HepG2 (cell line): ENCODE measurements around the gene ZCCHC10. TPM values are rescaled to one million over a fixed set of nuclear protein-coding genes. Genes with fewer than 3 reads are reported as not detected.

Experiments used
- AGO1 ChIP-seq: fragments of 200-400 bp; formaldehyde crosslinking; IDR thresholded peaks from 2 replicates; pipeline ENCODE4 v1.6.1; 2017; ENCODE audit warnings: mild to moderate bottlenecking, low read depth, low read length, moderate library complexity; ENCODE audit not compliant: poor library complexity, severe bottlenecking
- ARNT2 ChIP-seq: sonication (generic); formaldehyde crosslinking; IDR thresholded peaks from 2 replicates; pipeline ENCODE4 v1.8.0; 2022; ENCODE audit warnings: mild to moderate bottlenecking, low read depth, missing genetic modification reagents, moderate library complexity
- BRF2 ChIP-seq: sonication (generic); formaldehyde crosslinking; IDR thresholded peaks from 2 replicates; pipeline ENCODE4 v1.8.1; 2022; ENCODE audit warnings: mild to moderate bottlenecking, missing genetic modification reagents
- CCAR2 ChIP-seq: fragments of 200-400 bp; formaldehyde crosslinking; optimal IDR thresholded peaks from 2 replicates; pipeline ENCODE3; 2018; ENCODE audit warnings: low read depth, mild to moderate bottlenecking, low read length, moderate library complexity
- ERF ChIP-seq: IDR thresholded peaks from 2 replicates; pipeline ENCODE4 v1.6.1; 2018; ENCODE audit warnings: missing biosample characterization, missing genetic modification reagents
- ETV6 ChIP-seq: sonication (generic); formaldehyde crosslinking; conservative IDR thresholded peaks from 2 replicates; pipeline ENCODE4 v1.4.0; 2020; ENCODE audit warnings: missing genetic modification reagents
- HNRNPUL1 ChIP-seq: fragments of 200-400 bp; formaldehyde crosslinking; IDR thresholded peaks from 2 replicates; pipeline ENCODE4 v1.6.1; 2017; ENCODE audit warnings: low read depth, mild to moderate bottlenecking, low read length, moderate library complexity
- HOXA7 ChIP-seq: sonication (generic); formaldehyde crosslinking; IDR thresholded peaks from 2 replicates; pipeline ENCODE4 v1.8.1; 2022; ENCODE audit warnings: mild to moderate bottlenecking, missing genetic modification reagents, moderate library complexity
- KDM2A ChIP-seq: sonication (generic); formaldehyde crosslinking; IDR thresholded peaks from 2 replicates; pipeline ENCODE4 v1.4.0; 2020; ENCODE audit warnings: low read depth, missing genetic modification reagents, borderline replicate concordance
- LRRFIP1 ChIP-seq: sonication (generic); formaldehyde crosslinking; conservative IDR thresholded peaks from 2 replicates; pipeline ENCODE4 v1.4.0; 2020; ENCODE audit warnings: missing genetic modification reagents
- MBNL3 ChIP-seq: fragments of 250-450 bp; sonication (Bioruptor Pico); conservative IDR thresholded peaks from 2 replicates; pipeline ENCODE4 v1.8.0; 2022; ENCODE audit warnings: mild to moderate bottlenecking, inconsistent platforms
- NFKB2 ChIP-seq: sonication (generic); formaldehyde crosslinking; IDR thresholded peaks from 2 replicates; pipeline ENCODE4 v1.4.0; 2020; ENCODE audit warnings: missing genetic modification reagents, borderline replicate concordance
- SMARCE1 ChIP-seq: fragments of 450-650 bp; IDR thresholded peaks from 2 replicates; pipeline ENCODE4 v1.6.1; 2017; ENCODE audit warnings: borderline replicate concordance
- TGIF2 ChIP-seq: IDR thresholded peaks from 2 replicates; pipeline ENCODE4 v1.6.1; 2016; ENCODE audit warnings: control low read depth, missing compliant biosample characterization
- THAP8 ChIP-seq: sonication (generic); formaldehyde crosslinking; IDR thresholded peaks from 2 replicates; pipeline ENCODE4 v1.5.1; 2020; ENCODE audit warnings: missing genetic modification reagents, mild to moderate bottlenecking, borderline replicate concordance
- WIZ ChIP-seq: sonication (generic); formaldehyde crosslinking; IDR thresholded peaks from 2 replicates; pipeline ENCODE4 v1.5.1; 2020; ENCODE audit warnings: mild to moderate bottlenecking, missing genetic modification reagents
- ZBTB39 ChIP-seq: sonication (generic); formaldehyde crosslinking; IDR thresholded peaks from 2 replicates; pipeline ENCODE4 v1.5.0; 2020; ENCODE audit warnings: missing genetic modification reagents
- ZMAT3 ChIP-seq: sonication (generic); formaldehyde crosslinking; conservative IDR thresholded peaks from 2 replicates; pipeline ENCODE4 v1.7.0; 2021; ENCODE audit warnings: missing genetic modification reagents
- ZNF160 ChIP-seq: sonication (generic); formaldehyde crosslinking; IDR thresholded peaks from 2 replicates; pipeline ENCODE4 v1.8.0; 2022; ENCODE audit warnings: mild to moderate bottlenecking, inconsistent platforms, missing genetic modification reagents
- ZNF629 ChIP-seq: sonication (generic); formaldehyde crosslinking; conservative IDR thresholded peaks from 2 replicates; pipeline ENCODE4 v1.5.0; 2020; ENCODE audit warnings: missing genetic modification reagents
- polyA plus RNA-seq, 8 experiments: library from polyadenylated mRNA; depleted of rRNA in 3 of 8; stranded (reverse) in 7 of 8; unstranded in 1 of 8; fragments of >200 nt; fragmentation: Illumina TruSeq in 4 of 8; extraction: Trizol in 4 of 8; gene quantifications; 2 replicates each; pipeline versions ENCODE4 v1.2.1 to v1.2.3, GENCODE V29; 2011 to 2016; ENCODE audit warnings: low read depth in 4 of 8, missing spikeins in 1 of 8, mixed read lengths in 1 of 8; ENCODE audit not compliant: insufficient read depth in 1 of 8
- total RNA-seq, 5 experiments: library from RNA; depleted of rRNA; stranded (reverse); fragments of >200 nt; fragmentation: Illumina TruSeq; extraction: Trizol; gene quantifications; 2 replicates each; pipeline ENCODE4 v1.2.3, GENCODE V29; 2016; ENCODE audit warnings: low read depth in 1 of 5

Gene ZCCHC10
- total and polyA plus RNA-seq, 2 of the 13 experiments (the other 11 are each of a cell fraction or from before 2014, with no cell fraction given): 40.7 to 48.2 TPM

GRCh38 chr5:132963171-132964104 lies 62.9 kb downstream of the ZCCHC10 start, which contains the start of gene AFF4 (continued):
- TF ChIP-seq THAP8: peak; percentile 98
- TF ChIP-seq HOXA7 (CRISPR knock-in tag): no peak
- no peak for TF ChIP-seq CCAR2
- peak; percentile 34; the same call in 1 of the 2 replicates for TF ChIP-seq ETV6 (CRISPR knock-in tag)
- 0 out of 2 replicates have a peak, but pooled peaks have one; percentile 32 for TF ChIP-seq LRRFIP1 (CRISPR knock-in tag)
- TF ChIP-seq SMARCE1: no peak
- peak; percentile 91 for TF ChIP-seq ZMAT3 (CRISPR knock-in tag)
- peak; percentile 77; the same call in 1 of the 2 replicates for TF ChIP-seq NFKB2
- peak; percentile 91 for TF ChIP-seq KDM2A
- no peak for TF ChIP-seq ZNF629 (CRISPR knock-in tag)
- peak; percentile 77 for TF ChIP-seq AGO1
- TF ChIP-seq WIZ (CRISPR knock-in tag): no peak
- no peak for TF ChIP-seq BRF2 (CRISPR knock-in tag)
- TF ChIP-seq ZNF160 (CRISPR knock-in tag): no peak
- TF ChIP-seq ZBTB39 (CRISPR knock-in tag): peak; percentile 68; the same call in 1 of the 2 replicates
- peak; percentile 89 for TF ChIP-seq ERF (CRISPR knock-in tag)
- peak; percentile 36; the same call in 1 of the 2 replicates for TF ChIP-seq HNRNPUL1
- TF ChIP-seq MBNL3 (CRISPR knock-in tag): no peak
- peak; percentile 8; the same call in 1 of the 2 replicates for TF ChIP-seq TGIF2 (CRISPR knock-in tag)
- TF ChIP-seq ARNT2 (CRISPR knock-in tag): peak; percentile 79; the same call in 1 of the 2 replicates
